CD4-positive, alpha-beta T cell treated with Interleukin-15 for 1 hour (primary cell): ENCODE results near the gene ATP13A4.
"Not testable (repeated sequence)": the region's sequence is repeated elsewhere in the genome, so short reads cannot be mapped to it uniquely, and the experiment has no call there.

Experiments used
- DNase-seq: peaks from one replicate; pipeline ENCODE4 v3.0.0-alpha.2; 2020

The ATP13A4 gene

GRCh38 chr3:193553586-193553985, 1.1 kb downstream of the ATP13A4 start:
- no peak for DNase-seq

- DNase-seq, result no peak
These were observed 1.8 kb downstream of the ATP13A4 start for GRCh38 chr3:193552923-193553322.

GRCh38 chr3:193548406-193548805, 6.3 kb downstream of the ATP13A4 start:
- no peak for DNase-seq

GRCh38 chr3:193546129-193546528, 8.6 kb downstream of the ATP13A4 start:
- DNase-seq, result no peak

DNA sequence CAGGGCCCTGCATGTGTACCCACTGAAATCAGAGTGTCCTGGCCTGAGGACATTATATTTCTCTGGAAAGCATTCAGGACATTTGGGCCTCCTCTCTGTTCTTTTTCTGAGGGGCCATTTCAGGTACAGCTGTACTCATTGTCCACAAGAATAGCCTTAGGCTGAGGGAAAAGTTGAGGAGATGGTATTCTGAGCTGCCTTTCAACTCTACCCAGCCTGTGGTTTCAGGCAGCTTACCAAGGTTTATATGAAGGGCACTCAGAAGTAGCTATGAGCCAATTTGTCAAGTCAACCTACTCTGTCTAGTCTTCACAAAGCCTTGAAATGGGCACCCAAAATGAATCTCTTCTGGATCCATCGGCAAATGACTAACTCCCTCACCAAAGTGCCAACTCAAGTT, 9.4 kb downstream of the ATP13A4 start:
- DNase-seq, result no peak

- DNase-seq, result no peak
These were observed 10.4 kb downstream of the ATP13A4 start for GRCh38 chr3:193544289-193544688.

- no peak for DNase-seq
These were observed 24.2 kb downstream of the ATP13A4 start for GRCh38 chr3:193530231-193531165.

GRCh38 chr3:193526085-193526484, 28.6 kb downstream of the ATP13A4 start:
- DNase-seq, result not testable (repeated sequence)

DNA sequence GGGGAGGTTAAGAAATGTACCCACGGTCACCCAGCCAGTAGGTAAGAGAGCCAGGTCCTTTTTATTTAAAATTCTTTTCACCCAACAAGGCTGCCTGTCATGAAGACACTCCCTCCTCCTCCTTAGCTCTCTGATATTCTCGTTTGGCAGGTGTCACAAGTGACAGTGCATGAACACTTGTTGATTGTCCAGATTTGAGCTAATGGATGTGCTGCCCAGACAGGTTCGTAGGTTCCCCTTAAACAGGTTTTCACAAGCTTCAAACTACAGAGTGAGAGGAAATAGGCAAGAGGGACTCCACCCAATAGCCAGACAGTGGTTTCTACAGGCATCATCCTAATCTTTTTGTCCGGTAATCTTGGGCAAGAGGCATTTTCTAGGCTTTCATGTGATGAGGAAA, 32.2 kb downstream of the ATP13A4 start:
- DNase-seq, result no peak

GRCh38 chr3:193520738-193521137, 34.0 kb downstream of the ATP13A4 start:
- DNase-seq, result no peak

- no peak for DNase-seq
These were observed 38.7 kb downstream of the ATP13A4 start for GRCh38 chr3:193515966-193516365.

GRCh38 chr3:193510154-193510553, 44.5 kb downstream of the ATP13A4 start:
- DNase-seq, result no peak

DNA sequence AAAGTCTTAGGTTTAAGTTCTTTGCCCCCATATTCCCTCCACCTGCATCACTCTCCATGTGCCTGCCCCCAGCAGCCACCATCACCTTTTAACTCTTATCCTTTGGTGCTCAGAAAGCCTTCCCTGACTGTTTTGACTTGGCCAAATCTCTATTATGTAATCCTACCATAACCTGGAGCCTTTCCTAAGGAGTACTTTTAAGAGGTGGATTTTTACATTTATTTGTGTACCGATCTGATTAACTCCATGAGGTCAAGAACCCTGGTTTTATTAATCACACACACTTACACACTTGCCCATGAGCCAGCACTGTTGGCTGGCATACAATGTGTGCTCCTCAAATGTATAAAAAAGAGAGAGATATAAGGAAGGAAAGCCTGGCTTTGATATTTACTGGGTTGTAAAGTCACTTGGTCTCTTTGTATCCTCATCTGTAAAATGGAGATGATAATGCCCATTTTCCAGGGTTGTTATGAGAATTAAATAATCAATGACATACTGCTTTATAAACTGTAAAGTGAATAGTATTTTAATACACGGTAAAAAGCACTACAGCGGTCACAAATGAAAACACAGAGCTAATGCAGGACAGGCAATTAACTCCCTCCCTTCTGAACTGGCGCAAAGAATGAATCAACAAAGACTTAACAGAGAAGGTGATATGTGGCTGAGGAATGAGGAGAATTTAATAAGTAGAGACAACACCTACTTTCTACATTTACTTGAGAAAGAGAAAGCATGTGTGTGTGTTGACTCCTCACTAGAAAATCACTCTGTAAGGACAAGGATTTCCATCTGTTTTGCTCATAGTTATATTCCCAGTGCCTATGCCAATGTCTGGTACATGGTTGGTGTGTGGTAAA, 45.4 kb downstream of the ATP13A4 start:
- DNase-seq, result no peak

DNA sequence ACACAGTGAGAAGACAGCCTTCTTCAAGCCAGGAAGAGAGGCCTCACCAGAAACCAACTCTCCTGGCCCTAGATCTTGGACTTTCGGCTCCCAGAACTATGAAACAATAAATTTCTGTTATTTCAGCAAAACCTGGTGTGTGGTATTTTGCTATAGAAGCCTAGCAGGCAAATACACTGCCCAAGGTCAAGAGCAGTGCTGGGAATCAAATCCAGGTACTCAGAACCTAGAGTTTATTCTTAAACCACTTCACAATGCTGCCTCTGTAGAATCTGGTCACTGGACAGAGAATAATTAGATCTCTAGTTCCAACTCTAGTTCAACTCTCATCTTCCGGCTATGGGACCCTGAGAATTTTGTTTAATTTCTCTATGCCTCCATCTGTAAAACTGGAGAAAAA, 46.6 kb downstream of the ATP13A4 start:
- DNase-seq, result no peak

DNA sequence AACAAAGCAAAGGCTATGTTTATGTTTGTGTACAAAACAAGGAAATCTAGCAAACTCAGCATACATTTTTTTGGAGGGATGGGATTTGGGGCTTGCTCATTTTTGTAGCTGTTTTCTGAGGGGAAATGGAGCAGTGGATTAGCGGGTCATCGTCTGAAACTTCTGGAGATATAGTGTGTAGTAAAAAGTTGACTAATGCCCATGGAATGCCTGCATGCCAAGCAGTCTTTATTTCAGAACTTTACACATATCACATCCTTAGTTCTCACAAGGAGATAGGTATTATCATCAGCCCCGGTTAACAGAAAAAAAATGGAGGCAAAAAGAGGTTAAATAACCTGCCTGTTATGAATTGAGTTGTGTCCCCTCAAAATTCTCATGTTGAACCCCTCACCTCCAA, 47.1 kb downstream of the ATP13A4 start:
- no peak for DNase-seq

- no peak for DNase-seq
These were observed 47.8 kb downstream of the ATP13A4 start for GRCh38 chr3:193506921-193507320.

DNA sequence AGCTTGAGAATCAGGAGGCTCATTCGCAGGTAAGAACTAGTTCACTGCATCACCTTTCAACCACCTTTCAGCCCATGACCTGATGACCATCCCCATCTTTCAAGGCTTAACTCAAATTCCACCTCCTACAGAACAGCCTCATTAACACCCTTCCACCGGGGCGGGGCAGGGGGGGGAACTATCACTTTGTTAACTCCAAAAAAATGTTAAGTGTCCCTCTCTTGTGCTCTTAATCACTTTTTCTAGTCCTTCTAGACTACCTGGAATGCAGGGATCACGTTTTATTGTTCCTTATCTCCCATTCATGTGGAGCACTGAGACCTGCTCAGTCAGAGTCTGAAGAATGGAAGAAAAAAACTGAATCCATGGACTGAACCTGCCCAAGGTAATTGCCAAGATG, 51.8 kb downstream of the ATP13A4 start:
- DNase-seq, result no peak

DNA sequence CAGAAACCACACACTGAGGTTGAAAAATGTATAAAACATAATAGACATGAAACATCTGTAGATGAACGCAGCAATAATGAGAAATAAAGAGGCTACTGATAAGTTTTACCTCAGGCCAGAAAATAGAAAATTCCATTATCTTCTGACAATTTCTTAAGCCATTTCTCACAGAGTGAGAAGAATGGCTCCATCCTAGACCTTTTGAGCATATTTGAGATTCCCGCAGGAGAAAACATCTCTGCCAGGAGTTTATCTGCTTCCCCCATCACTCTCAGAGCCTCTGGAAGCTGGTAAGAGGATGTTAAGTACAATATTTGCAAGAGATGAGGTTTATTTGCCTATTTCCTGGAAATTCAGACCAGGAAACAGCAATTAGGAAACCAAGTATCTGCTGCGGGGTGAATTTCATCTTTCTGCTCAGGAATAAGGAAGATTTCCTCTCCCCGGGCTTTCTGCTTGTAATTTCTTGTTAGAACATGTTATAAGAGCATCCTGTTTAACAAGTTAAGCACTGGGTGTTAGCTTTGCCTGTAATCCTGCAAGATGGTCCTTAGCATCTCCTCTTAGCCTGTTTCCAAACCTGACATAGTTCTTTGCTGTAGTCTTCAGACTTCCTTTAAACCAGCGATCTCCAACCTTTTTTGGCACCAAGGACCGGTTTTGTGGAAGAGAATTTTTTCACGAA, 54.8 kb downstream of the ATP13A4 start:
- no peak for DNase-seq

DNA sequence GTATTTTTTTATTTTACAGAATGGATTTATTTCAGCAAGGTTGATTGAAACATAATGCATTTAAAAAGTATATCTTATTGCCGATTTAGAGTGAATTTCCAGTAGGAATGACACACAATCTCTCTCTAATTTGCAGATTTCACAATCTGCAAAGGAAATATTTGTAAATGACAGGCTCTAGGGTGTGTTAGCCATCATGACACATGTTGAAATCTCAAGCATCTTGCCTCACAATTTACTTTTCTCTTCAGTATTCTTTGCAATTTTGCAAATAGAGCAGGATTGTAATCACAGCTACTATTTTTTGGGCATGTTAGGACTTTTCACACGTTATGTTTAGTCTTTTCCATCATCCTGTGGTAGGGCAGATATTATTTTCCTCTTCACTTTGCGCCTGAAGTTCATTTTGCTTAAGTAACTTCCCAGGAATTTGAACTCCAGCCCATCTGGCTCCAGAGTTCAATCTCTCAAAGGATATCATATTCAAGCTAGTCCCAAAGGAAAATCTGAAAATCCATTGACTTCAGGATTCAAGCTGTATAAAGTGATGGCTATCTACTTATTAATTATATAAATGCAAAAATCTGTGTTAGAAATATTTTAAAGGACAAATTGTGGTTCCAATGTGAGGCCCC, 55.4 kb downstream of the ATP13A4 start:
- DNase-seq, result no peak

- DNase-seq, result no peak
These were observed 56.5 kb downstream of the ATP13A4 start for GRCh38 chr3:193498215-193498614.

DNA sequence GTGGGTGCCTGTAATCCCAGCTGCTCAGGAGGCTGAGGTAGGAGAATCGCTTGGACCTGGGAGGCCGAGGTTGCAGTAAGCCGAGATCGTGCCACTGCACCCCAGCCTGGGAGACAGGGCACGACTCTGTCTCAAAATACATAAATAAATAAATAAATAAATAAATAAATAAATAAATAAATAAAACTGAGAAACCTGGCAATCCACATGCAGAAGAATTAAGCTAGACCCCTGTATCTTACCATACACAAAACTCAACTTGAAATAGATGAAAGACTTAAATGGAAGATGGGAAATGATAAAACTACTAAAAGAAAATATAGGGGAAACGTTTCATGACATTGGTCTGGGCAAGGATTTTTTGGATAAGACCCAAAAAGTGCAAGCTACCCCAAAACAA, 58.0 kb downstream of the ATP13A4 start:
- DNase-seq, result no peak

DNA sequence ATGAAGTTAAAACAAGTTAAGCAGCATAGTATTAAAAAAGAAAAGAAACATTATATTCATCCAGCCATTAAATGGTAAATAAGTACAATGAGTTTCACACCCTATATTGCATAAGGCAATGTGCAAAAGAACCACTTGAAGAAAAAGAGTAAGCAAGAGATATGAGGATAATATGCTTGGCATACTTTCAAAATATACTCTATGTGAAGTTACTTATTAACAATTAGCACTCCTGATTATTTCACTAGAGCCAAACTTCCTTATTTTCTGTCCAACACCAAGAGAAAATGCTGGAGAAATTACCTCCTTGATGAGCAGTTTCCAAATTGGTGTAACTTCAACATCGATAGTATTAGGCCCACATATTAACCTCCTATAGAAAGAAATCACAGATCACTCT, 63.7 kb downstream of the ATP13A4 start:
- no peak for DNase-seq

- no peak for DNase-seq
These were observed 64.1 kb downstream of the ATP13A4 start for GRCh38 chr3:193490580-193490979.
